Neuronal stem cell (in vitro differentiated cells): ENCODE measurements around the gene RAB24.
A peak's percentile ranks its signal among the peaks of the same experiment; 100 is the strongest.

Experiments used
- DNase-seq: peaks from one replicate; pipeline ENCODE4 v3.0.0-alpha.2; 2013; ENCODE audit warnings: low spot score
- H2AFZ ChIP-seq: one replicate; pipeline ENCODE4 v1.6.1; 2013; ENCODE audit warnings: mild to moderate bottlenecking, low read length, inconsistent platforms
- H2AK5ac ChIP-seq: 2 replicates; pipeline ENCODE4 v1.6.1; 2013; ENCODE audit warnings: low read depth, mild to moderate bottlenecking, inconsistent platforms, low read length, moderate library complexity, mixed read lengths
- H2BK120ac ChIP-seq: 2 replicates; pipeline ENCODE4 v1.6.1; 2013; ENCODE audit warnings: low read depth, mild to moderate bottlenecking, inconsistent platforms, low read length, moderate library complexity, mixed read lengths
- H2BK12ac ChIP-seq: one replicate; pipeline ENCODE4 v1.6.1; 2013; ENCODE audit warnings: low read length, inconsistent platforms
- H2BK15ac ChIP-seq: 2 replicates; pipeline ENCODE4 v1.6.1; 2013; ENCODE audit warnings: mild to moderate bottlenecking, low read length, inconsistent platforms, mixed read lengths
- H2BK5ac ChIP-seq: one replicate; pipeline ENCODE4 v1.6.1; 2013; ENCODE audit warnings: inconsistent platforms, mild to moderate bottlenecking, low read length, moderate library complexity
- H3K14ac ChIP-seq: one replicate; pipeline ENCODE4 v1.6.1; 2013; ENCODE audit warnings: low read length, inconsistent platforms
- H3K18ac ChIP-seq: 2 replicates; pipeline ENCODE4 v1.6.1; 2013; ENCODE audit warnings: low read length, inconsistent platforms
- H3K23ac ChIP-seq: 2 replicates; pipeline ENCODE4 v1.6.1; 2013; ENCODE audit warnings: low read depth, mild to moderate bottlenecking, mixed read lengths, low read length, inconsistent platforms; ENCODE audit not compliant: poor library complexity
- H3K27ac ChIP-seq: replicated peaks from 3 replicates; pipeline ENCODE4 v1.5.1; 2013; ENCODE audit warnings: low read length, inconsistent platforms
- H3K27me3 ChIP-seq, 3 experiments: 2 replicates each; pipeline ENCODE4 v1.6.1; 2013; ENCODE audit warnings: low read length in 3 of 3, mild to moderate bottlenecking in 2 of 3, inconsistent platforms in 1 of 3, low read depth in 1 of 3, mixed read lengths in 1 of 3, moderate library complexity in 1 of 3; ENCODE audit not compliant: control insufficient read depth in 3 of 3, insufficient read depth in 3 of 3
- H3K36me3 ChIP-seq, 2 donors: replicated peaks in 1 of 2; 2 replicates each; pipeline ENCODE4 v1.6.1; 2013; ENCODE audit warnings: low read length in 2 of 2; ENCODE audit not compliant: control insufficient read depth in 2 of 2, insufficient read depth in 2 of 2
- H3K4ac ChIP-seq: 2 replicates; pipeline ENCODE4 v1.6.1; 2013; ENCODE audit warnings: inconsistent platforms, mild to moderate bottlenecking, low read length, moderate library complexity
- H3K4me1 ChIP-seq, 2 donors: 1 replicate in 1 of 2; 2 replicates in 1 of 2; pipeline ENCODE4 v1.6.1; 2013; ENCODE audit warnings: low read length in 2 of 2, low read depth in 1 of 2; ENCODE audit not compliant: control insufficient read depth in 2 of 2, insufficient read depth in 1 of 2
- H3K4me2 ChIP-seq: one replicate; pipeline ENCODE4 v1.6.1; 2013; ENCODE audit warnings: mild to moderate bottlenecking, low read length, inconsistent platforms; ENCODE audit not compliant: insufficient read depth, poor library complexity, severe bottlenecking
- H3K4me3 ChIP-seq, 2 donors: 2 replicates each; pipeline ENCODE4 v1.5.1; 2013; ENCODE audit warnings: low read length in 2 of 2, mild to moderate bottlenecking in 2 of 2, inconsistent platforms in 1 of 2, moderate library complexity in 1 of 2
- H3K79me1 ChIP-seq: one replicate; pipeline ENCODE4 v1.6.1; 2013; ENCODE audit warnings: low read depth, mild to moderate bottlenecking, inconsistent platforms, low read length, moderate library complexity
- H3K9ac ChIP-seq: one replicate; pipeline ENCODE4 v1.6.1; 2013; ENCODE audit warnings: mild to moderate bottlenecking, low read depth, low read length, inconsistent platforms; ENCODE audit not compliant: poor library complexity
- H3K9me3 ChIP-seq, 2 donors: replicated peaks in 1 of 2; 2 replicates each; pipeline versions ENCODE3 to v1.6.1; 2013; ENCODE audit warnings: low read length in 2 of 2, mild to moderate bottlenecking in 2 of 2, inconsistent platforms in 1 of 2, low read depth in 1 of 2, mixed read lengths in 1 of 2, moderate library complexity in 1 of 2; ENCODE audit not compliant: control insufficient read depth in 2 of 2, insufficient read depth in 1 of 2
- H4K8ac ChIP-seq: one replicate; pipeline ENCODE4 v1.6.1; 2013; ENCODE audit warnings: low read depth, mild to moderate bottlenecking, inconsistent platforms, low read length, moderate library complexity
- H4K91ac ChIP-seq: one replicate; pipeline ENCODE4 v1.6.1; 2013; ENCODE audit warnings: low read length, low read depth, mild to moderate bottlenecking, inconsistent platforms; ENCODE audit not compliant: poor library complexity
- WGBS, 2 donors: extraction: QIAGEN DNeasy Blood & Tissue Kit; methylation state at CpG; one replicate each; pipeline ENCODE4 v1.1.7; 2013; ENCODE audit warnings: missing lambda C conversion rate in 2 of 2, mixed read lengths in 1 of 2; ENCODE audit not compliant: insufficient read length in 2 of 2, insufficient replicate concordance in 1 of 2; ENCODE audit errors: extremely low coverage in 2 of 2; 5-methylcytosine and 5-hydroxymethylcytosine counted together

RAB24 gene

GRCh38 chr5:177309351-177310191 lies 6.1 kb upstream of the RAB24 start:
- no peak overlapping the region for H3K23ac ChIP-seq
- no CpG with 5 or more reads among the region's 10 CpGs for WGBS, 2 donors
- H2AK5ac ChIP-seq, result no peak overlapping the region
- peaks cover 14 to 20% of the 10 kb centered on the region in 2 donors for H3K4me1 ChIP-seq
- H2BK5ac ChIP-seq, result no peak overlapping the region
- H3K4me3 ChIP-seq, result peak overlapping the region in 1 of 2 donors; percentile 98
- no peak overlapping the region for H2AFZ ChIP-seq
- peak overlapping the region; percentile 50 for H3K9ac ChIP-seq
- peaks cover 19 to 56% of the 10 kb centered on the region in 2 donors for H3K36me3 ChIP-seq
- peaks cover 0 to 1% (median 0%) of the 10 kb centered on the region in 3 experiments for H3K27me3 ChIP-seq
- no peak overlapping the region for H2BK12ac ChIP-seq
- H4K91ac ChIP-seq, result no peak overlapping the region
- no peak overlapping the region for H2BK120ac ChIP-seq
- H3K9me3 ChIP-seq, result no peaks in the 10 kb centered on the region
- no peak overlapping the region for H3K4me2 ChIP-seq
- no peak overlapping the region for H3K27ac ChIP-seq
- H3K79me1 ChIP-seq, result peaks cover 5% of the 10 kb centered on the region
- no peak overlapping the region for H4K8ac ChIP-seq
- H2BK15ac ChIP-seq, result no peak overlapping the region
- no peak overlapping the region for H3K18ac ChIP-seq
- no peak overlapping the region for H3K4ac ChIP-seq
- peak; percentile 68 for DNase-seq
- no peak overlapping the region for H3K14ac ChIP-seq

DNA sequence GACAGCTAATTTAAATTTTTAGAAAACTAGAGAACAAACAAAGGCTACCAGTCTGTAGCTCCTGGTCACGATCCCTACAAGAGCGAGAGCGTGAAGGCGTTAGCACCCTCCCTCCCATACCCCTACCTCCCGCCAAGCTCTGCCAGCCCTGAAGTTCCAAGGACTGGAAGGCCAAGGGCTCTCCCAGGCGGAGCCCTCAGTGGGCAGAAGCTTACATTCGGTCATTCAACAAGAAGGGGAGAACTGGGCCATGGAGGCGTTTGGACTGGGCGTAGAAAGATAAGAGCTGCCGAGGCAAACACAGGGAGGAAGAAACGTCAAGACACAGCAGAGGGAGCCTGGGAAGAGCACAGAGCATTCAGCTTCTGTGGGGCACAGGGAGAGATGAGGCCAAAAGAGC lies 5.2 kb upstream of the RAB24 start:
- DNase-seq, result no peak
- no peak overlapping the region for H2AFZ ChIP-seq
- no peak overlapping the region for H3K4me2 ChIP-seq
- no peak overlapping the region for H2BK120ac ChIP-seq
- no peaks in the 10 kb centered on the region for H3K9me3 ChIP-seq
- H3K9ac ChIP-seq, result no peak overlapping the region
- H2AK5ac ChIP-seq, result no peak overlapping the region
- no peak overlapping the region for H3K4ac ChIP-seq
- H3K36me3 ChIP-seq, result peaks cover 19 to 57% of the 10 kb centered on the region in 2 donors
- no peak overlapping the region for H2BK12ac ChIP-seq
- no peak overlapping the region for H3K14ac ChIP-seq
- H4K91ac ChIP-seq, result no peak overlapping the region
- H3K23ac ChIP-seq, result no peak overlapping the region
- H3K27ac ChIP-seq, result no peak overlapping the region
- no peak overlapping the region for H3K18ac ChIP-seq
- no peak overlapping the region for H4K8ac ChIP-seq
- peaks cover 0 to 1% (median 0%) of the 10 kb centered on the region in 3 experiments for H3K27me3 ChIP-seq
- WGBS, 2 donors, result no CpG with 5 or more reads among the region's 11 CpGs
- peaks cover 17 to 21% of the 10 kb centered on the region in 2 donors for H3K4me1 ChIP-seq
- no peak overlapping the region for H2BK15ac ChIP-seq
- no peak overlapping the region for H2BK5ac ChIP-seq
- peaks cover 11% of the 10 kb centered on the region for H3K79me1 ChIP-seq
- no peak overlapping the region for H3K4me3 ChIP-seq

- peaks cover 0 to 6% (median 0%) of the 10 kb centered on the region in 3 experiments for H3K27me3 ChIP-seq
- H2BK15ac ChIP-seq, result no peak overlapping the region
- no peak overlapping the region for H3K4ac ChIP-seq
- DNase-seq, result no peak
- H3K4me2 ChIP-seq, result no peak overlapping the region
- H3K36me3 ChIP-seq, result peaks cover 19 to 57% of the 10 kb centered on the region in 2 donors
- no peak overlapping the region for H3K4me3 ChIP-seq
- H4K91ac ChIP-seq, result no peak overlapping the region
- peaks cover 14% of the 10 kb centered on the region for H3K79me1 ChIP-seq
- peak overlapping the region; percentile 50 for H3K9ac ChIP-seq
- no peak overlapping the region for H3K18ac ChIP-seq
- H2BK5ac ChIP-seq, result no peak overlapping the region
- no peak overlapping the region for H2AFZ ChIP-seq
- H3K4me1 ChIP-seq, result peaks cover 15 to 21% of the 10 kb centered on the region in 2 donors
- no peak overlapping the region for H3K27ac ChIP-seq
- H3K23ac ChIP-seq, result peak overlapping the region; percentile 67
- no peak overlapping the region for H4K8ac ChIP-seq
- no peak overlapping the region for H3K14ac ChIP-seq
- no peak overlapping the region for H2AK5ac ChIP-seq
- no peak overlapping the region for H2BK120ac ChIP-seq
- no peak overlapping the region for H2BK12ac ChIP-seq
- H3K9me3 ChIP-seq, result no peaks in the 10 kb centered on the region
- no CpG with 5 or more reads among the region's 43 CpGs for WGBS, 2 donors
These were observed 4.2 kb upstream of the RAB24 start for GRCh38 chr5:177307544-177308363.
